AG04450 (cell line): ENCODE results near the gene NMU. TPM values are rescaled to one million over a fixed set of nuclear protein-coding genes. Genes with fewer than 3 reads are reported as not detected.

ENCODE experiments used
- CTCF ChIA-PET: fragments of 300-600, 350-600 bp; formaldehyde crosslinking; extraction: SDS; loops from one replicate; lab custom pipeline; 2022; ENCODE audit warnings: antibody characterized with exemption, inconsistent platforms; lab: Charles Lee
- POLR2A ChIA-PET: fragments of 350-600 bp; formaldehyde crosslinking; extraction: SDS; loops from one replicate; lab custom pipeline; 2021; ENCODE audit warnings: antibody characterized with exemption, inconsistent platforms; lab: Yijun Ruan, JAX
- DNase-seq: peaks from one replicate; pipeline ENCODE4 v3.0.0-alpha.2; 2011; ENCODE audit warnings: low read depth, low spot score
- H3K27ac ChIP-seq: one replicate; pipeline ENCODE4 v1.5.1; 2012; ENCODE audit warnings: low read depth, low read length, control low read depth
- H3K27me3 ChIP-seq: one replicate; pipeline ENCODE4 v1.6.0; 2012; ENCODE audit warnings: low read length; ENCODE audit not compliant: control insufficient read depth, insufficient read depth
- H3K4me3 ChIP-seq: 2 replicates; pipeline ENCODE4 v1.5.1; 2011; ENCODE audit warnings: mild to moderate bottlenecking, low read depth, low read length, control low read depth
- H3K9me3 ChIP-seq: 2 replicates; pipeline ENCODE4 v1.5.1; 2012; ENCODE audit warnings: low read length; ENCODE audit not compliant: control insufficient read depth, insufficient read depth
- CTCF ChIP-seq: IDR thresholded peaks from 2 replicates; pipeline ENCODE4 v1.5.1; 2011; ENCODE audit warnings: low read depth, low read length, control low read depth, inconsistent platforms
- polyA plus RNA-seq: library from polyadenylated mRNA; depleted of rRNA; stranded (reverse); fragments of >200 nt; gene quantifications from 2 replicates; pipeline ENCODE4 v1.2.3, GENCODE V29; 2011

NMU gene
- polyA plus RNA-seq, 1 experiment = not detected

GRCh38 chr4:55615008-55615407 is 21.1 kb downstream of the NMU start:
- Histone ChIP-seq H3K27ac (no peak overlapping the region), H3K4me3 (no peak overlapping the region), H3K27me3 (no peaks in the 10 kb centered on the region), H3K9me3 (no peaks in the 10 kb centered on the region)
- ChIA-PET CTCF (no interaction called here), POLR2A (no interaction called here)
- no peak for DNase-seq
- TF ChIP-seq CTCF = no peak

- POLR2A ChIA-PET = no interaction called here
- Histone ChIP-seq H3K9me3 (no peaks in the 10 kb centered on the region), H3K27ac (no peak overlapping the region), H3K27me3 (no peaks in the 10 kb centered on the region), H3K4me3 (no peak overlapping the region)
- CTCF ChIA-PET = no interaction called here
- no peak for TF ChIP-seq CTCF
- no peak for DNase-seq
Measured at GRCh38 chr4:55613621-55614020, 22.5 kb downstream of the NMU start.

GRCh38 chr4:55612341-55612740 is 23.8 kb downstream of the NMU start:
- ChIA-PET CTCF (no interaction called here), POLR2A (no interaction called here)
- no peak for TF ChIP-seq CTCF
- no peaks in the 10 kb centered on the region for H3K9me3 ChIP-seq
- no peak overlapping the region for H3K4me3 ChIP-seq
- DNase-seq = no peak
- no peak overlapping the region for H3K27ac ChIP-seq
- no peaks in the 10 kb centered on the region for H3K27me3 ChIP-seq

- Histone ChIP-seq H3K27me3 (no peaks in the 10 kb centered on the region), H3K27ac (no peak overlapping the region), H3K4me3 (no peak overlapping the region), H3K9me3 (no peaks in the 10 kb centered on the region)
- ChIA-PET POLR2A (no interaction called here), CTCF (interaction anchor here (0.6 to 0.8 kb wide), 2 partner anchors 17 to 31 kb away, joined by 4 to 5 read pairs; no protein-coding TSS in a partner anchor)
- DNase-seq = no peak
- no peak for TF ChIP-seq CTCF
Measured at GRCh38 chr4:55611358-55612059, 24.6 kb downstream of the NMU start.

- Histone ChIP-seq H3K27ac (no peak overlapping the region), H3K4me3 (no peak overlapping the region), H3K9me3 (no peaks in the 10 kb centered on the region), H3K27me3 (no peaks in the 10 kb centered on the region)
- DNase-seq = no peak
- POLR2A ChIA-PET = no interaction called here
- CTCF ChIA-PET = interaction anchor here (0.7 to 0.8 kb wide), 3 partner anchors 9 to 174 kb away, joined by 3 to 4 read pairs (median 3); no protein-coding TSS in a partner anchor
- no peak for TF ChIP-seq CTCF
Measured at GRCh38 chr4:55610381-55610780, 25.7 kb downstream of the NMU start.
